Left ventricle myocardium inferior (tissue), 1 donor: Measurements from ENCODE around the gene CCNJL. TPM values are rescaled to one million over a fixed set of nuclear protein-coding genes. Genes with fewer than 3 reads are reported as not detected.

Experiments used
- DNase-seq: peaks from one replicate; pipeline ENCODE4 v3.0.0-alpha.2; 2020
- H3K27ac ChIP-seq: fragments of 200-600 bp; replicated peaks from 2 replicates; pipeline ENCODE4 v1.8.0; 2021
- H3K27me3 ChIP-seq: fragments of 200-600 bp; 2 replicates; pipeline ENCODE4 v1.8.0; 2021; ENCODE audit warnings: low read depth
- H3K36me3 ChIP-seq: fragments of 200-600 bp; 2 replicates; pipeline ENCODE4 v1.8.0; 2021
- H3K4me1 ChIP-seq: fragments of 200-600 bp; 2 replicates; pipeline ENCODE4 v1.8.0; 2021
- H3K4me3 ChIP-seq: fragments of 200-600 bp; 2 replicates; pipeline ENCODE4 v1.8.0; 2021; ENCODE audit warnings: mild to moderate bottlenecking, moderate library complexity
- H3K9me3 ChIP-seq: fragments of 200-600 bp; replicated peaks from 2 replicates; pipeline ENCODE4 v1.8.0; 2021
- CTCF ChIP-seq: fragments of 200-600 bp; IDR thresholded peaks from 2 replicates; pipeline ENCODE4 v1.8.0; 2021; ENCODE audit warnings: antibody characterized with exemption, mild to moderate bottlenecking, borderline replicate concordance
- intact Hi-C: fragments of 100-400 bp; cut with micrococcal nuclease; formaldehyde crosslinking; loops from one replicate; pipeline ENCODE4 v1.11.0; 2022
- total RNA-seq: library from RNA; stranded (reverse); fragmentation: NEBNext Ultra II Directional; extraction: Animal tissue kit (Norgen Biotek cat#: 25700); gene quantifications from one replicate; pipeline ENCODE4 v1.2.1, GENCODE V29; 2021
- donor health status: DM: no; HTN: yes; CAD: no; lungs with severe emphysema.

CCNJL gene
- total RNA-seq, 1 donor from 2014 or later, result 6.5 TPM

- Histone ChIP-seq H3K27ac (no peak overlapping the region), H3K9me3 (no peaks in the 10 kb centered on the region), H3K27me3 (no peaks in the 10 kb centered on the region), H3K36me3 (peaks cover 11% of the 10 kb centered on the region), H3K4me1 (peaks cover 46% of the 10 kb centered on the region), H3K4me3 (no peak overlapping the region)
- no peak for TF ChIP-seq CTCF
- intact Hi-C loops, result no loop called here
- no peak for DNase-seq
Measured at GRCh38 chr5:160284291-160284873, 28.0 kb downstream of the CCNJL start.

- no peak overlapping the region for H3K27ac ChIP-seq
- intact Hi-C loops, result no loop called here
- H3K4me3 ChIP-seq, result no peak overlapping the region
- peaks cover 15% of the 10 kb centered on the region for H3K4me1 ChIP-seq
- no peaks in the 10 kb centered on the region for H3K27me3 ChIP-seq
- H3K36me3 ChIP-seq, result peaks cover 21% of the 10 kb centered on the region
- no peak for DNase-seq
- TF ChIP-seq CTCF, result no peak
- H3K9me3 ChIP-seq, result no peaks in the 10 kb centered on the region
Measured at GRCh38 chr5:160281275-160281674, 31.1 kb downstream of the CCNJL start.

- peaks cover 7% of the 10 kb centered on the region for H3K4me1 ChIP-seq
- no peaks in the 10 kb centered on the region for H3K9me3 ChIP-seq
- DNase-seq, result no peak
- H3K36me3 ChIP-seq, result peaks cover 24% of the 10 kb centered on the region
- H3K4me3 ChIP-seq, result no peak overlapping the region
- intact Hi-C loops, result no loop called here
- TF ChIP-seq CTCF, result no peak
- H3K27me3 ChIP-seq, result no peaks in the 10 kb centered on the region
- no peak overlapping the region for H3K27ac ChIP-seq
Measured at GRCh38 chr5:160280384-160281095, 31.8 kb downstream of the CCNJL start.

- intact Hi-C loops, result no loop called here
- no peak overlapping the region for H3K4me3 ChIP-seq
- no peaks in the 10 kb centered on the region for H3K4me1 ChIP-seq
- H3K27ac ChIP-seq, result no peak overlapping the region
- peaks cover 24% of the 10 kb centered on the region for H3K36me3 ChIP-seq
- H3K9me3 ChIP-seq, result no peaks in the 10 kb centered on the region
- no peak for DNase-seq
- no peaks in the 10 kb centered on the region for H3K27me3 ChIP-seq
- no peak for TF ChIP-seq CTCF
Measured at GRCh38 chr5:160278343-160278742, 34.0 kb downstream of the CCNJL start.

- H3K36me3 ChIP-seq, result peaks cover 14% of the 10 kb centered on the region
- H3K9me3 ChIP-seq, result no peaks in the 10 kb centered on the region
- intact Hi-C loops, result no loop called here
- no peak overlapping the region for H3K4me3 ChIP-seq
- no peak for DNase-seq
- H3K27ac ChIP-seq, result no peak overlapping the region
- peaks cover 29% of the 10 kb centered on the region for H3K4me1 ChIP-seq
- no peak for TF ChIP-seq CTCF
- H3K27me3 ChIP-seq, result no peaks in the 10 kb centered on the region
Measured at GRCh38 chr5:160274483-160274931, 37.9 kb downstream of the CCNJL start.
